Cardiac muscle cell (in vitro differentiated cells and primary cell): ENCODE results near the gene OR4D2. TPM values are rescaled to one million over a fixed set of nuclear protein-coding genes. Genes with fewer than 3 reads are reported as not detected.

ENCODE experiments used
- DNase-seq, 2 donors: peaks; one replicate each; pipeline versions ENCODE4 v3.0.0 to v3.0.0-alpha.2; 2010 to 2017; ENCODE audit warnings: low read depth in 1 of 2, low spot score in 1 of 2
- H3K27ac ChIP-seq: fragments of 200-600 bp; sonication (generic); 2 replicates; pipeline ENCODE4 v1.5.1; 2016
- H3K27me3 ChIP-seq: fragments of 200-600 bp; sonication (generic); 2 replicates; pipeline ENCODE4 v1.6.0; 2016; ENCODE audit warnings: control low read depth
- H3K36me3 ChIP-seq: fragments of 200-600 bp; sonication (generic); 2 replicates; pipeline ENCODE4 v1.5.1; 2016; ENCODE audit warnings: control low read depth
- H3K4me1 ChIP-seq: fragments of 200-600 bp; sonication (generic); 2 replicates; pipeline ENCODE4 v1.8.1; 2017; ENCODE audit warnings: low read depth, mild to moderate bottlenecking, mixed run types
- H3K4me3 ChIP-seq: fragments of 200-600 bp; sonication (generic); 2 replicates; pipeline ENCODE4 v1.5.1; 2016; ENCODE audit warnings: mild to moderate bottlenecking
- H3K9me3 ChIP-seq: fragments of 200-600 bp; sonication (generic); 2 replicates; pipeline ENCODE4 v1.5.1; 2017; ENCODE audit warnings: low read depth, mild to moderate bottlenecking, control low read depth
- CTCF ChIP-seq: IDR thresholded peaks from 2 replicates; pipeline ENCODE4 v1.5.1; 2012; ENCODE audit warnings: low read depth, mild to moderate bottlenecking, low read length
- polyA plus RNA-seq: library from polyadenylated mRNA; unstranded; fragments of >200 nt; fragmentation: Nextera tagmentation; extraction: Ambion mirVana; gene quantifications from 2 replicates; pipeline ENCODE4 v1.2.1, GENCODE V29; 2016
- total RNA-seq: library from RNA; depleted of rRNA; stranded (reverse); fragments of >200 nt; gene quantifications from 2 replicates; pipeline ENCODE4 v1.2.3, GENCODE V29; 2016

OR4D2 gene
- total and polyA plus RNA-seq, 2 experiments from 2014 or later = not detected

- Histone ChIP-seq H3K27me3 (no peaks in the 10 kb centered on the region), H3K9me3 (no peaks in the 10 kb centered on the region), H3K27ac (no peak overlapping the region), H3K36me3 (no peaks in the 10 kb centered on the region), H3K4me3 (no peak overlapping the region), H3K4me1 (no peaks in the 10 kb centered on the region)
- peak in 1 of 2 donors; percentile 89 for DNase-seq
- TF ChIP-seq CTCF = no peak
Observed at GRCh38 chr17:58189436-58190146, 22.8 kb downstream of the OR4D2 start.

- TF ChIP-seq CTCF = no peak
- H3K4me1 ChIP-seq = no peaks in the 10 kb centered on the region
- no peaks in the 10 kb centered on the region for H3K36me3 ChIP-seq
- no peaks in the 10 kb centered on the region for H3K27me3 ChIP-seq
- no peak for DNase-seq
- no peak overlapping the region for H3K27ac ChIP-seq
- H3K4me3 ChIP-seq = no peak overlapping the region
- no peaks in the 10 kb centered on the region for H3K9me3 ChIP-seq
Observed at GRCh38 chr17:58191241-58191896, 24.6 kb downstream of the OR4D2 start.

GRCh38 chr17:58192612-58193011 is 25.8 kb downstream of the OR4D2 start, which contains the start of gene EPX:
EPX (plus strand) TSS chr17:58192726; CDS start chr17:58192847, 121 bp downstream.
- TF ChIP-seq CTCF = no peak
- Histone ChIP-seq H3K27me3 (no peaks in the 10 kb centered on the region), H3K9me3 (no peaks in the 10 kb centered on the region), H3K4me1 (no peaks in the 10 kb centered on the region), H3K4me3 (no peak within 1 kb of the TSS), H3K27ac (no peak within 1 kb of the TSS), H3K36me3 (no peaks in the 10 kb centered on the region)
- no peak for DNase-seq

GRCh38 chr17:58193641-58194255 is 27.0 kb downstream of the OR4D2 start:
- Histone ChIP-seq H3K4me3 (no peak overlapping the region), H3K4me1 (no peaks in the 10 kb centered on the region), H3K27ac (no peak overlapping the region), H3K27me3 (peaks cover 7% of the 10 kb centered on the region), H3K36me3 (no peaks in the 10 kb centered on the region), H3K9me3 (no peaks in the 10 kb centered on the region)
- no peak for DNase-seq
- TF ChIP-seq CTCF = no peak

- peaks cover 9% of the 10 kb centered on the region for H3K27me3 ChIP-seq
- no peak for TF ChIP-seq CTCF
- no peaks in the 10 kb centered on the region for H3K4me1 ChIP-seq
- no peak for DNase-seq
- H3K4me3 ChIP-seq = no peak overlapping the region
- no peaks in the 10 kb centered on the region for H3K36me3 ChIP-seq
- H3K9me3 ChIP-seq = no peaks in the 10 kb centered on the region
- no peak overlapping the region for H3K27ac ChIP-seq
Observed at GRCh38 chr17:58195518-58196123, 28.8 kb downstream of the OR4D2 start.
